K562 (cell line): ENCODE results near the gene FBLN2. TPM values are rescaled to one million over a fixed set of nuclear protein-coding genes. Genes with fewer than 3 reads are reported as not detected.

Source experiments
- ARID4B ChIP-seq: sonication (generic); formaldehyde crosslinking; IDR thresholded peaks from 2 replicates; pipeline ENCODE4 v1.8.0; 2022; ENCODE audit warnings: mild to moderate bottlenecking, missing genetic modification reagents
- CBX1 ChIP-seq: sonication (generic); IDR thresholded peaks from 2 replicates; pipeline ENCODE4 v1.6.1; 2016; ENCODE audit warnings: antibody characterized with exemption, low read depth, mild to moderate bottlenecking
- FOXM1 ChIP-seq, 2 experiments: fragments of 450-650 bp in 1 of 2; sonication (generic) in 1 of 2; formaldehyde crosslinking in 1 of 2; IDR thresholded peaks; 2 replicates each; pipeline versions ENCODE4 v1.6.1 to v1.9.0; 2017 to 2022; ENCODE audit warnings: low read depth in 2 of 2, mild to moderate bottlenecking in 2 of 2, missing genetic modification reagents in 1 of 2, moderate library complexity in 1 of 2
- HDAC8 ChIP-seq: fragments of 450-650 bp; IDR thresholded peaks from 2 replicates; pipeline ENCODE4 v1.6.1; 2016; ENCODE audit warnings: mild to moderate bottlenecking, missing genetic modification characterization, moderate library complexity, missing compliant biosample characterization
- POU5F1 ChIP-seq: fragments of 150-350 bp; IDR thresholded peaks from 2 replicates; pipeline ENCODE4 v1.6.1; 2014; ENCODE audit warnings: borderline replicate concordance, low read length, low read depth, mild to moderate bottlenecking; ENCODE audit not compliant: partially characterized antibody
- RBM34 ChIP-seq: fragments of 200-400 bp; formaldehyde crosslinking; IDR thresholded peaks from 2 replicates; pipeline ENCODE4 v1.6.1; 2018; ENCODE audit warnings: low read length, borderline replicate concordance; ENCODE audit not compliant: insufficient read depth
- REST ChIP-seq, 2 experiments: fragments of 450-650 bp; formaldehyde crosslinking in 1 of 2; IDR thresholded peaks; 2 replicates each; pipeline versions ENCODE4 v1.4.0 to v1.6.1; 2014 to 2020; ENCODE audit warnings: mild to moderate bottlenecking in 2 of 2, borderline replicate concordance in 1 of 2, low read depth in 1 of 2
- ZBTB33 ChIP-seq: sonication (generic); formaldehyde crosslinking; IDR thresholded peaks from 2 replicates; pipeline ENCODE4 v1.8.1; 2023; ENCODE audit warnings: mild to moderate bottlenecking, missing genetic modification reagents
- ZFP36 ChIP-seq: fragments of 150-350 bp; IDR thresholded peaks from 2 replicates; pipeline ENCODE4 v1.6.1; 2018; ENCODE audit warnings: low read length, low read depth; ENCODE audit not compliant: partially characterized antibody
- ZNF444 ChIP-seq: fragments of 250-450 bp; sonication (Bioruptor Pico); IDR thresholded peaks from 2 replicates; pipeline ENCODE4 v1.4.0; 2020; ENCODE audit warnings: mild to moderate bottlenecking, moderate library complexity
- polyA plus RNA-seq, 8 experiments: library from polyadenylated mRNA; depleted of rRNA in 4 of 8; stranded (reverse) in 5 of 8; unstranded in 3 of 8; fragments of >200 nt; fragmentation: Nextera tagmentation in 2 of 8; fragmentation: Illumina TruSeq in 1 of 8; extraction: Ambion mirVana in 2 of 8; extraction: Trizol in 1 of 8; gene quantifications; 2 replicates each; pipeline versions ENCODE4 v1.2.1 to v1.2.3, GENCODE V29; 2011 to 2014; ENCODE audit warnings: inconsistent platforms in 1 of 8, missing spikeins in 1 of 8
- total RNA-seq, 7 experiments: library from RNA; depleted of rRNA in 6 of 7; stranded (reverse); fragments of >200 nt in 6 of 7; fragmentation: Illumina TruSeq in 2 of 7; extraction: Trizol in 2 of 7; gene quantifications; 2 replicates each; pipeline versions ENCODE4 v1.2.1 to v1.2.3, GENCODE V29; 2011 to 2021; ENCODE audit warnings: low replicate concordance in 1 of 7

Gene FBLN2
- total and polyA plus RNA-seq, 9 of the 15 experiments (the other 6 are each of a cell fraction or from before 2014, with no cell fraction given) = 0.03 to 0.10 (median 0.04) TPM; not detected in 6

GRCh38 chr3:13648060-13649001 is 99.4 kb downstream of the FBLN2 start (continued):
- TF ChIP-seq ZBTB33 (CRISPR knock-in tag) (peak; percentile 61; the same call in 1 of the 2 replicates), POU5F1 (no peak), REST (IDR thresholded peaks at IDR 0.05; ENCODE audit: borderline replicate concordance) (peak; percentile 95), REST (CRISPR knock-in tag; IDR thresholded peaks at IDR 0.05; ENCODE audit: low read depth) (no peak), FOXM1 (IDR thresholded peaks at IDR 0.05; ENCODE audit: low read depth) (no peak), FOXM1 (CRISPR knock-in tag; IDR thresholded peaks at IDR 0.05; ENCODE audit: low read depth) (no peak), ZNF444 (CRISPR knock-in tag) (no peak), ARID4B (CRISPR knock-in tag) (no peak), HDAC8 (tag) (no peak), RBM34 (no peak), CBX1 (no peak), ZFP36 (peak; percentile 34)
